Measurements from ENCODE around the gene NTRK1. TPM values are rescaled to one million over a fixed set of nuclear protein-coding genes. Genes with fewer than 3 reads are reported as not detected.
"Not testable (repeated sequence)": the region's sequence is repeated elsewhere in the genome, so short reads cannot be mapped to it uniquely, and the experiment has no call there.

The NTRK1 gene
- total RNA-seq, 1 donor from 2014 or later: not detected

- no peak for DNase-seq (ENCODE audit: low read depth in 2 of 2)
Measured at GRCh38 chr1:156911577-156912298, 51.1 kb downstream of the NTRK1 start.

- no peak for DNase-seq (ENCODE audit: low read depth in 2 of 2)
Measured at GRCh38 chr1:156912310-156912709, 51.6 kb downstream of the NTRK1 start.

- no peak for DNase-seq (ENCODE audit: low read depth in 2 of 2)
Measured at GRCh38 chr1:156912861-156913808, 52.5 kb downstream of the NTRK1 start.

- no peak for DNase-seq (ENCODE audit: low read depth in 2 of 2)
Measured at GRCh38 chr1:156913809-156914387, 53.2 kb downstream of the NTRK1 start.

GRCh38 chr1:156914440-156914856, 53.8 kb downstream of the NTRK1 start:
- no peak for DNase-seq (ENCODE audit: low read depth in 2 of 2)

GRCh38 chr1:156920233-156921052, 59.8 kb downstream of the NTRK1 start, which contains the start of gene LRRC71:
Gene LRRC71 (plus strand): TSS chr1:156920632. CDS start chr1:156920804, 172 bp downstream.
- DNase-seq (ENCODE audit: low read depth in 2 of 2): peak in 1 of 2 donors; percentile 79

GRCh38 chr1:156921053-156921529, 60.4 kb downstream of the NTRK1 start:
- no peak for DNase-seq (ENCODE audit: low read depth in 2 of 2)

- DNase-seq (ENCODE audit: low read depth in 2 of 2): no peak
Measured at GRCh38 chr1:156922986-156923669, 62.5 kb downstream of the NTRK1 start.

- DNase-seq (ENCODE audit: low read depth in 2 of 2): no peak
Measured at GRCh38 chr1:156923670-156924477, 63.2 kb downstream of the NTRK1 start.

- no peak for DNase-seq (ENCODE audit: low read depth in 2 of 2)
Measured at GRCh38 chr1:156924478-156925153, 64.0 kb downstream of the NTRK1 start.

GRCh38 chr1:156925154-156926010, 64.7 kb downstream of the NTRK1 start:
- no peak for DNase-seq (ENCODE audit: low read depth in 2 of 2)

- peak in 1 of 2 donors; percentile 46 for DNase-seq (ENCODE audit: low read depth in 2 of 2)
Measured at GRCh38 chr1:156926175-156926574, 65.5 kb downstream of the NTRK1 start.

- not testable (repeated sequence) for DNase-seq (ENCODE audit: low read depth in 2 of 2)
Measured at GRCh38 chr1:156926695-156927094, 66.0 kb downstream of the NTRK1 start.

- DNase-seq (ENCODE audit: low read depth in 2 of 2): peak; percentile 46 to 80
Measured at GRCh38 chr1:156927215-156928042, 66.8 kb downstream of the NTRK1 start.

GRCh38 chr1:156928043-156928602, 67.5 kb downstream of the NTRK1 start:
- no peak for DNase-seq (ENCODE audit: low read depth in 2 of 2)

- no peak for DNase-seq (ENCODE audit: low read depth in 2 of 2)
Measured at GRCh38 chr1:156929596-156930238, 69.1 kb downstream of the NTRK1 start.

Measured in dermis microvascular lymphatic vessel endothelial cell (primary cell).